Mesodermal cell (in vitro differentiated cells): Measurements from ENCODE around the gene TRIM67.
A peak's percentile ranks its signal among the peaks of the same experiment; 100 is the strongest.
"Not testable (repeated sequence)": the region's sequence is repeated elsewhere in the genome, so short reads cannot be mapped to it uniquely, and the experiment has no call there.

Experiments used
- H3K27ac ChIP-seq: 2 replicates; pipeline ENCODE4 v1.7.0; 2013; ENCODE audit warnings: mild to moderate bottlenecking, low read depth, low read length, moderate library complexity; ENCODE audit not compliant: severe bottlenecking
- H3K36me3 ChIP-seq: 2 replicates; pipeline ENCODE4 v1.7.1; 2013; ENCODE audit warnings: mild to moderate bottlenecking, low read length, moderate library complexity; ENCODE audit not compliant: control insufficient read depth, insufficient read depth
- H3K4me1 ChIP-seq: one replicate; pipeline ENCODE4 v1.7.1; 2013; ENCODE audit warnings: mild to moderate bottlenecking, low read length; ENCODE audit not compliant: insufficient read depth, control insufficient read depth, poor library complexity, severe bottlenecking
- H3K4me3 ChIP-seq: 2 replicates; pipeline ENCODE4 v1.7.0; 2013; ENCODE audit warnings: low read length, control low read depth, mild to moderate bottlenecking; ENCODE audit not compliant: insufficient read depth, poor library complexity, severe bottlenecking; ENCODE audit errors: extremely low read depth
- H3K9me3 ChIP-seq: 2 replicates; pipeline ENCODE4 v1.7.1; 2013; ENCODE audit warnings: mild to moderate bottlenecking, low read length, moderate library complexity; ENCODE audit not compliant: control insufficient read depth
- WGBS, 2 experiments: methylation state at CpG; one replicate each; pipeline ENCODE4 v1.1.5; 2013; ENCODE audit warnings: missing lambda C conversion rate in 2 of 2; ENCODE audit not compliant: insufficient coverage in 2 of 2; 5-methylcytosine and 5-hydroxymethylcytosine counted together

TRIM67 gene

DNA sequence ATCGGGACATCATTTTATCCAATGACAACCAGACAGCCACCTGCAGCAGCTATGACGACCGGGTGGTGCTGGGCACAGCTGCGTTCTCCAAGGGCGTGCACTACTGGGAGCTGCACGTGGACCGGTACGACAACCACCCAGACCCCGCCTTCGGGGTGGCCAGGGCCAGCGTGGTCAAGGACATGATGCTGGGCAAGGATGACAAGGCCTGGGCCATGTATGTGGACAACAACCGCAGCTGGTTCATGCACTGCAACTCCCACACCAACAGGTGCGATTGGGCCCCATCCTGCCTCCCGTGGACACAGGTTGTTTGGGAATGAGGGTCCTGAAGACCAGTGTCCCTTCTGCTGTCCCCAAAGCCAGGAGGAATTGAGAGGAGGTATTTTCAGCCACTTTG is 47.1 kb downstream of the TRIM67 start:
- Histone ChIP-seq H3K9me3 (no peaks in the 10 kb centered on the region), H3K36me3 (no peaks in the 10 kb centered on the region), H3K27ac (no peak overlapping the region), H3K4me3 (no peak overlapping the region), H3K4me1 (no peaks in the 10 kb centered on the region)
- WGBS, 2 experiments, result 89 to 94% methylated on average over 12 to 13 of the region's 14 CpGs

GRCh38 chr1:231209531-231209930 is 47.7 kb downstream of the TRIM67 start:
- no peaks in the 10 kb centered on the region for H3K36me3 ChIP-seq
- H3K27ac ChIP-seq, result no peak overlapping the region
- no peak overlapping the region for H3K4me3 ChIP-seq
- no peaks in the 10 kb centered on the region for H3K9me3 ChIP-seq
- no peaks in the 10 kb centered on the region for H3K4me1 ChIP-seq
- WGBS, 2 experiments, result 79 to 88% methylated on average over 5 of the region's 5 CpGs

DNA sequence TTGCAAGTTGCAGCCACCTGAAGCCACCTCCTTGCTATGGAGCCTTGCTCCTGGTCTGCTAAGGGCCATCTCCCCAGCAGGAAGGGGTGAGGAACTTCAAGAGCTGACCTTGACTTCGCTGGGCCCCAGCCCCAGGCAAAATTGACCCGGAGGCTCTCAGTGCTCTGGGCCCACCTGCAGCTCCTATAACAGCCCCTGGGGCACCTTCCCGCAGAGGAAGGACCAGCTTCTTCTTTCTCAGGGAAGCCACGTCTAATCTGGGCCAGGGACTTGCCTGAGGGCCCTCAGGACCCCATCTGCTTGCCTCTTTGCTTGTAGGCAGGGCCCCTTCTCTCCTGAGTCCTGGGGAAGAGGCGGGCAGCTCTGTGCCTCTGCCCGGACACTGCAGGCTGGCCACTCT is 48.3 kb downstream of the TRIM67 start:
- H3K27ac ChIP-seq, result no peak overlapping the region
- H3K4me3 ChIP-seq, result no peak overlapping the region
- WGBS, 2 experiments, result 72 to 83% methylated on average over 3 to 6 of the region's 6 CpGs
- no peaks in the 10 kb centered on the region for H3K36me3 ChIP-seq
- H3K4me1 ChIP-seq, result no peaks in the 10 kb centered on the region
- no peaks in the 10 kb centered on the region for H3K9me3 ChIP-seq

DNA sequence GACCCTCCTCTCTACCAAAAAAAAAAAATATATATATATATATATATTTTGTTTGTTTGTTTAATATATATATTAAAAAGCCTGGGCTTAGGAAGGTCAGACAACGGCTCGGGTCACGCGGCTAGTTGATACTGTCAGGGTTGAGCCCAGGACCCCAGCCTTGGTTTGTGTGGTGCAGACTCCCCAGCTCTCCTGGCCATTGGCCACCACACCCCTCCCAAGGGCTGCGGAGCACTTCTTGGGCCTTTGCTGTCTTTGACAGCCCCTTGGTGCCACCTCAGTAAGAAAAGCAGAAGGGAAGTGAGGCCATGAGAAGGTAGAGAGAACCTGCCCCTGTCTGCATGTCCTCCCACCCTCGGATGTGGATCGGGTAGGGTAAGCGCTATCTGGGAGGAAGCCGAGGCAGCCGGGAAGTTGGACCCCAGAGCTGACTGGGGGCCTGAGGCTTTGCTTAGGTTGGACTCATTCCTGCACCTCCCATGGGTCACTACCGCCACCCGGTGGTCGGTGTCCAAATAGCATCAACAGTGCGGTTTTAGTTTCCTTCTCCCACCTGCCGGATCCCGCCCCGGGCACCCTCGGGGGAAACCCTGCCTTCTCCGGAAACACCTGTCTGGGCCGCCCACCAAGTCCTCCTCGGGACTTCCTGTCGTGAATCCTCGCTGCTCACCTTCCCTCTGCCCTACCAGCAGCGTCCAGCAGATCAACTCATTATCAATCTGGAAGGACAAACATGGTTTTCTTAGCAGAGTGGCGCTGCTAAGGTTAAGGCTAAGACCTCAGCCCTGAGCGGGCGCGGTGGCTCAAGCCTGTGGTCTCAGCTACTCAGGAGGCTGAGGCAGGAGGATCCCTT is 49.4 kb downstream of the TRIM67 start:
- Histone ChIP-seq H3K4me3 (peak overlapping the region; percentile 19), H3K27ac (no peak overlapping the region), H3K9me3 (no peaks in the 10 kb centered on the region), H3K4me1 (no peaks in the 10 kb centered on the region), H3K36me3 (no peaks in the 10 kb centered on the region)
- WGBS, 2 experiments, result 18% methylated on average over 24 of the region's 28 CpGs

DNA sequence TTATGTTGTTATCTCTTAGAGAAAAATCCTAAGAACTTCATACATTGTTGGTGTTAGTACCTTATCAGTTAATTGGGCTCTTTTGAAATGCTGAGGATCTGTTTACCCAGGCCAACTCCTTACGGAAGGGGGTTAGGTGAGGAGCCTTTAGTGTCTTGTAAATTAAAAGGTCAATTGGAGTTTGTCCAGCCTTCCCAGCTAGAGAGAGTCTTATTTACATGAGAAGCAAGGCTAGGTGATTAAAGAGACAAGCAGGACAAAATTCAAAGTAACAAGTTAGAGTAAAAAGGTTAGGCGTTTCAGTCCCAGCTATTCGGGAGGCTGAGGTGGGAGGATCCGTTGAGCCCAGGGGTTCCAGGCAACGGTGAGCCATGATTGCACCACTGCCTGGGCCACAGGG is 50.4 kb downstream of the TRIM67 start:
- H3K9me3 ChIP-seq, H3K27ac ChIP-seq, H3K4me3 ChIP-seq, H3K4me1 ChIP-seq, H3K36me3 ChIP-seq: not testable (repeated sequence)
- WGBS, 2 experiments, result 11 to 19% methylated on average over 3 to 5 of the region's 5 CpGs

GRCh38 chr1:231213831-231214573 is 52.1 kb downstream of the TRIM67 start:
- Histone ChIP-seq H3K4me3 (no peak overlapping the region), H3K4me1 (no peaks in the 10 kb centered on the region), H3K27ac (no peak overlapping the region), H3K36me3 (no peaks in the 10 kb centered on the region), H3K9me3 (no peaks in the 10 kb centered on the region)
- 86 to 94% methylated on average over 10 to 17 of the region's 22 CpGs for WGBS, 2 experiments

DNA sequence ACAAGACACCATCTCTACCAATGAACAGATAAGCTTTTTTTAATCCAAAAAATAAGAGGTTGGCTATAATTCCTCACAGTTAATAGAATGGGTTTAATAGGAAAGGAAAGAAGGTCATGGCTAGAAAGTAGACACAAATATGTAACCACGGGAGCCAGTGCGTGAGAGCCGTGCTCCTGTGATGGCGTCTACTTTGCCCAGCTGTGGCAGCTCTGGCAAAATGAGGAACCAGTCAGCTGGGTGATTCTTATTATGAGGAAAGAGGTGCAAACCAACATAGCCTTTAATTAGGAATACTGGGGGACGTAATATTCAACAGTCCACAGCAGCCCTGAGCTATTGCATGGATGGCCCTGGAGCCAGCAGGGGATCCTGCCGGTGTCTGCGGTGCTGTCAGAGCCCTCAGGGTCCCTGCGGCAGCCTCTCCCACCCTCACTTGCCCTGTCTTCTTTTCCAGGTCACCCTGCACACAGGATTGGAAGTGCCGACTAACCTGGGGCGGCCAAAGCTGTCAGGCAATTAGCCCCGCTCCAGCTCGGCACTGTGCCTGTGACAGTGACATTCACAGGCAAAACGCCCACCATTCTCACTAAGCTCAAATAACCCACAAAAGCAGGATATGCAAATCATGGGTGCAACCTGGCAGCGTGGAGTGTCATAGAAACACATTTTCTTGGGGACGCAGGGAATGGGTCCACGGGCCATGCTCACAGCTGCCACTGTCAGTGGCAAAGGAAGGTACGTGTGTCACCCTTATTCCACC is 53.2 kb downstream of the TRIM67 start:
- Histone ChIP-seq H3K4me1 (no peaks in the 10 kb centered on the region), H3K9me3 (no peaks in the 10 kb centered on the region), H3K36me3 (no peaks in the 10 kb centered on the region), H3K4me3 (no peak overlapping the region), H3K27ac (no peak overlapping the region)
- 80% methylated on average over 12 to 16 of the region's 17 CpGs for WGBS, 2 experiments

GRCh38 chr1:231215681-231216385 is 54.0 kb downstream of the TRIM67 start:
- Histone ChIP-seq H3K4me1 (no peaks in the 10 kb centered on the region), H3K36me3 (no peaks in the 10 kb centered on the region), H3K4me3 (no peak overlapping the region), H3K27ac (no peak overlapping the region), H3K9me3 (no peaks in the 10 kb centered on the region)
- 74 to 75% methylated on average over 3 to 8 of the region's 10 CpGs for WGBS, 2 experiments

DNA sequence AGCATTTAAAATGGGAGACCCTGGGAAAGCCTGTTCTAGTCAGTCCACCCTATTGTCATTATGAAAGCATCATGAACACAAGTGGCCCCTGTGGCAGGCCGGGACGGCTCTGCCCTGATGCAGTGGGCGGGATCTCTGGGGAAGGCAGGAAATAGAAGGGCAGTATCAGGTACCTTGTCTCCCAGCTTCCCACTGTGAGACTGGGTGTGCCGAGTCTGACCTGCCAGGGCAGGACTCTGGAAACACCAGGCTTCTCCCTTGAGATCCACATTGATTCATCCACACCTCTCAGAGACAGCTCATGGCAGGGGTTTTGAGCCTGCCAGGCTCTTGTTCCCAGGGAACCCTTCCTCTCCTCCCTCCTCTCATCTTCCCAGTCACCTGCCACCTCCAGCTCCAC is 54.6 kb downstream of the TRIM67 start:
- no peaks in the 10 kb centered on the region for H3K4me1 ChIP-seq
- H3K36me3 ChIP-seq, result no peaks in the 10 kb centered on the region
- 33 to 60% methylated on average over 2 to 4 of the region's 4 CpGs for WGBS, 2 experiments
- H3K9me3 ChIP-seq, result no peaks in the 10 kb centered on the region
- no peak overlapping the region for H3K27ac ChIP-seq
- H3K4me3 ChIP-seq, result no peak overlapping the region

DNA sequence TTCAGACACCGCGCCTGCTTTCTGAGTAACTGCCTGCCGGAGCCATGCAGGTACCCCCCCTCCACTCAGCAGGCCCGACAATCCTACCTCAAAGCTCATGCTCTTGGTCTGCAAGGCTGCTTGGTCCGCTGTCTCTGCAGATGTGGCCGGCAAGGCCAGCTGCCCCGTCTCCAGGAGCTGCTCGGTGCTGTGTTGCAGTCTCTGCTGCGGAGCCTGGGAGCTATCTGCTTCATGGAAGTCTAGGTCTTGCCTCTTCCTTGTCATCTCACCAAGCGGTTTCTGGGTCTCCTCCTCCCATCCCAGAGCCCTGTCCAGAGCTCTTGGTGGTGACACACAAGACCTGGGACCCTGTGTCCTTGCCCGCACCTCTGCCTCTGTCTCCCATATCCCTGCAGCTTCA is 55.2 kb downstream of the TRIM67 start:
- no peak overlapping the region for H3K4me3 ChIP-seq
- no peaks in the 10 kb centered on the region for H3K9me3 ChIP-seq
- no peaks in the 10 kb centered on the region for H3K36me3 ChIP-seq
- H3K4me1 ChIP-seq, result no peaks in the 10 kb centered on the region
- WGBS, 2 experiments, result 90% methylated on average over 10 to 11 of the region's 11 CpGs
- H3K27ac ChIP-seq, result no peak overlapping the region
